ENCODE results near the gene TMEM88.
A peak's percentile ranks its signal among the peaks of the same experiment; 100 is the strongest.

DNA sequence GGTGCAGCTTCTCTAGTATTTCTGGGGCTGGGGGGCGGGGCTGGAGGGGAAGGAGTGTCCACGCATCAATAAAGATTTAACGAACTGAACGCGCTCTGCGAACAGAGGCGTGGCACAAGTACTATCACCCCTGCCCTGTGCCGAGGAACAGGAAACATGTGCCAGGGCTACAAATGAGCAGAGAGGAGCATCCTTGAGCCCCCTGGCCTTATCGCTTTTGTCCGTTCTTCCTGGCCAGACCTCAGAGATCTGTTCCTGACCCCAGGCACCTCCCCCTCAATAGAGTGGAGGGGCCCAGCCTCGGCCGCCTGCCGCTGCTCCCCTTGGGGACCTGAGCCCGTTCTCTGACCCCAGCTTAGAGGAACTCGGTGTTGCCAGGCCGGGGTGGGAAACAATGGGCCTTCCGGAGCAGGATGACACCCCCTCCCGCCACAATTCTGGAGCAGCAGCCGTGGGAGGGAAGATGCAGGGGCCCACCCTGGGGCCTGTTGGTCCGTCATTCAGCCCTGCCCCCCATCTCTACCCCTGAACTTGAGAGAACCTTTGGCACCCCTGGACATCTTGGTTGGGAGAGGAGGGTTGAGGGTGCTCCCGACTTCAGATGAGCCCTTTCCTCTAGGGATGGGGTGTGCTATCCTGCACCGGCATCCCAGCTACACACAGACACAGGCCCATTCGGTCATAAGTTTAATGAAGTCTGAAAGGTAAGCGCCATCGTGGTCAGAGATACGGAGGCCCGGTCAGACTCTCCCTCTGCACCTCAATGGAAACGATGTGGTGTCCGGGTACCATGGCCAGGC, 1.3 kb downstream of the TMEM88 start:
- TF ChIP-seq CTCF (IDR thresholded peaks at IDR 0.05) (no peak), POLR2A (IDR thresholded peaks at IDR 0.05) (peak in 1 of 2 donors; percentile 28)

Data from heart left ventricle (tissue), 13 donors.